Right cardiac atrium (tissue), 5 donors: Measurements from ENCODE around the gene KAZN. TPM values are rescaled to one million over a fixed set of nuclear protein-coding genes. Genes with fewer than 3 reads are reported as not detected.
A peak's percentile ranks its signal among the peaks of the same experiment; 100 is the strongest.

Experiments
- ATAC-seq, 2 donors: fragments of 200-7000 bp; cut with Tn5 transposase; one replicate each; pipeline versions ENCODE4 v1.8.0 to v1.9.1; 2020; ENCODE audit warnings: moderate library complexity in 2 of 2, mild to moderate bottlenecking in 1 of 2
- DNase-seq, 3 donors: peaks; one replicate each; pipeline ENCODE4 v3.0.0-alpha.2; 2020
- H3K27ac ChIP-seq: one replicate; pipeline ENCODE4 v1.5.1; 2013; ENCODE audit warnings: mild to moderate bottlenecking, low read length, control low read depth, moderate library complexity
- H3K27me3 ChIP-seq: one replicate; pipeline ENCODE4 v1.6.1; 2013; ENCODE audit not compliant: control insufficient read depth, insufficient read depth
- H3K4me1 ChIP-seq: one replicate; pipeline ENCODE4 v1.6.1; 2013; ENCODE audit warnings: low read length; ENCODE audit not compliant: control insufficient read depth, insufficient read depth
- H3K4me3 ChIP-seq: one replicate; pipeline ENCODE4 v1.5.1; 2013; ENCODE audit warnings: low read length, control low read depth
- H3K9me3 ChIP-seq: one replicate; pipeline ENCODE4 v1.6.1; 2013; ENCODE audit warnings: low read length; ENCODE audit not compliant: control insufficient read depth
- WGBS: extraction: QIAGEN DNeasy Blood & Tissue Kit; methylation state at CpG from one replicate; pipeline ENCODE4 v1.1.7; 2013; 5-methylcytosine and 5-hydroxymethylcytosine counted together
- intact Hi-C, 4 donors: fragments of 100-400 bp; cut with DNase I; formaldehyde crosslinking; loops; one replicate each; pipeline versions ENCODE4 v1.11.0 to v1.14.0; 2022 to 2023
- polyA plus RNA-seq: library from polyadenylated mRNA; stranded (reverse); fragments of 200-250 nt; gene quantifications from one replicate; pipeline ENCODE4 v1.2.3, GENCODE V29; 2013
- total RNA-seq, 4 donors: library from RNA; stranded (reverse); fragmentation: NEBNext Ultra II Directional; extraction: Animal tissue kit (Norgen Biotek cat#: 25700); gene quantifications; one replicate each; pipeline ENCODE4 v1.2.1, GENCODE V29; 2021
- donor health status: healthy with polysubstance abuse.
- donor health status: DM: no; HTN: yes; CAD: no.
- donor health status: DM: no; HTN: no; CAD: no.
- donor health status: DM: no; HTN: yes; CAD: no; lungs with severe emphysema.
- donor health status: DM: yes; HTN: yes; CAD: no.

Gene KAZN
- total and polyA plus RNA-seq, 5 donors = 3.7 to 14.9 (median 12.7) TPM

- Histone ChIP-seq H3K27ac (no peak overlapping the region), H3K27me3 (no peaks in the 10 kb centered on the region), H3K4me1 (no peaks in the 10 kb centered on the region), H3K4me3 (no peak overlapping the region), H3K9me3 (no peaks in the 10 kb centered on the region)
- 71% methylated on average over 4 of the region's 4 CpGs for WGBS
- DNase-seq (no peak), ATAC-seq (no peak)
- intact Hi-C loops = no loop called here
Measured at GRCh38 chr1:14964711-14965055, 366.2 kb downstream of the KAZN start.

- peak; percentile 62 to 78 (median 68) for DNase-seq
- Histone ChIP-seq H3K9me3 (no peaks in the 10 kb centered on the region), H3K4me1 (peaks cover 3% of the 10 kb centered on the region), H3K27ac (no peak overlapping the region), H3K27me3 (no peaks in the 10 kb centered on the region), H3K4me3 (no peak overlapping the region)
- 57% methylated on average over 15 of the region's 15 CpGs for WGBS
- intact Hi-C loops = no loop called here
- peak; percentile 82 to 86 for ATAC-seq
Measured at GRCh38 chr1:14968251-14968851, 369.9 kb downstream of the KAZN start.

- DNase-seq (no peak), ATAC-seq (peak in 1 of 2 donors; percentile 4)
- H3K4me3 ChIP-seq = no peak overlapping the region
- H3K9me3 ChIP-seq = no peaks in the 10 kb centered on the region
- H3K4me1 ChIP-seq = peaks cover 3% of the 10 kb centered on the region
- no peaks in the 10 kb centered on the region for H3K27me3 ChIP-seq
- 83% methylated on average over 7 of the region's 7 CpGs for WGBS
- intact Hi-C loops = no loop called here
- no peak overlapping the region for H3K27ac ChIP-seq
Measured at GRCh38 chr1:14969006-14969405, 370.5 kb downstream of the KAZN start.

- H3K9me3 ChIP-seq = no peaks in the 10 kb centered on the region
- ATAC-seq = peak; percentile 36 to 72
- H3K4me3 ChIP-seq = no peak overlapping the region
- peak in 2 of 3 donors; percentile 72 to 83 for DNase-seq
- 74% methylated on average over 16 of the region's 16 CpGs for WGBS
- no peaks in the 10 kb centered on the region for H3K27me3 ChIP-seq
- no peak overlapping the region for H3K27ac ChIP-seq
- intact Hi-C loops = no loop called here
- H3K4me1 ChIP-seq = peaks cover 3% of the 10 kb centered on the region
Measured at GRCh38 chr1:14970115-14970798, 371.8 kb downstream of the KAZN start.

GRCh38 chr1:14970799-14971141, 372.3 kb downstream of the KAZN start:
- peaks cover 3% of the 10 kb centered on the region for H3K4me1 ChIP-seq
- no peaks in the 10 kb centered on the region for H3K9me3 ChIP-seq
- intact Hi-C loops = no loop called here
- no peaks in the 10 kb centered on the region for H3K27me3 ChIP-seq
- WGBS = 89% methylated on average over 5 of the region's 5 CpGs
- no peak overlapping the region for H3K4me3 ChIP-seq
- DNase-seq (no peak), ATAC-seq (no peak)
- no peak overlapping the region for H3K27ac ChIP-seq

GRCh38 chr1:14971221-14971620, 372.7 kb downstream of the KAZN start:
- no peak overlapping the region for H3K4me3 ChIP-seq
- intact Hi-C loops = no loop called here

GRCh38 chr1:14972107-14972506, 373.6 kb downstream of the KAZN start:
- Histone ChIP-seq H3K27ac (no peak overlapping the region), H3K27me3 (no peaks in the 10 kb centered on the region), H3K4me3 (no peak overlapping the region), H3K4me1 (peaks cover 3% of the 10 kb centered on the region), H3K9me3 (no peaks in the 10 kb centered on the region)
- intact Hi-C loops = no loop called here
- no peak for ATAC-seq
- 73% methylated on average over 7 of the region's 7 CpGs for WGBS
- DNase-seq = no peak

More at GRCh38 chr1:14971221-14971620, 372.7 kb downstream of the KAZN start:
- no peak for ATAC-seq
- no peaks in the 10 kb centered on the region for H3K27me3 ChIP-seq
- no peak for DNase-seq
- WGBS = 91% methylated on average over 12 of the region's 12 CpGs
- peaks cover 3% of the 10 kb centered on the region for H3K4me1 ChIP-seq
- H3K9me3 ChIP-seq = no peaks in the 10 kb centered on the region
- H3K27ac ChIP-seq = no peak overlapping the region

- peaks cover 3% of the 10 kb centered on the region for H3K4me1 ChIP-seq
- H3K27ac ChIP-seq = no peak overlapping the region
- ATAC-seq (no peak), DNase-seq (no peak)
- intact Hi-C loops = no loop called here
- no peaks in the 10 kb centered on the region for H3K9me3 ChIP-seq
- H3K27me3 ChIP-seq = no peaks in the 10 kb centered on the region
- H3K4me3 ChIP-seq = no peak overlapping the region
- 84% methylated on average over 5 of the region's 5 CpGs for WGBS
Measured at GRCh38 chr1:14973773-14974172, 375.3 kb downstream of the KAZN start.

GRCh38 chr1:14974361-14974760, 375.9 kb downstream of the KAZN start:
- intact Hi-C loops = no loop called here
- H3K9me3 ChIP-seq = no peaks in the 10 kb centered on the region

GRCh38 chr1:14975119-14975518, 376.6 kb downstream of the KAZN start:
- WGBS = 65% methylated on average over 4 of the region's 4 CpGs
- no peaks in the 10 kb centered on the region for H3K9me3 ChIP-seq
- intact Hi-C loops = no loop called here
- no peak overlapping the region for H3K4me3 ChIP-seq
- H3K27me3 ChIP-seq = no peaks in the 10 kb centered on the region
- DNase-seq (no peak), ATAC-seq (peak in 1 of 2 donors; percentile 54)
- H3K4me1 ChIP-seq = peaks cover 3% of the 10 kb centered on the region
- H3K27ac ChIP-seq = no peak overlapping the region

More at GRCh38 chr1:14974361-14974760, 375.9 kb downstream of the KAZN start:
- DNase-seq = no peak
- Histone ChIP-seq H3K27ac (no peak overlapping the region), H3K4me1 (peaks cover 3% of the 10 kb centered on the region), H3K4me3 (no peak overlapping the region), H3K27me3 (no peaks in the 10 kb centered on the region)
- ATAC-seq = no peak
- WGBS = 69% methylated on average over 2 of the region's 2 CpGs

- Histone ChIP-seq H3K9me3 (no peaks in the 10 kb centered on the region), H3K27me3 (no peaks in the 10 kb centered on the region), H3K4me1 (peaks cover 5% of the 10 kb centered on the region), H3K4me3 (no peak overlapping the region), H3K27ac (no peak overlapping the region)
- ATAC-seq (no peak), DNase-seq (peak in 1 of 3 donors; percentile 16)
- WGBS = 90% methylated on average over 13 of the region's 13 CpGs
- intact Hi-C loops = no loop called here
Measured at GRCh38 chr1:14976256-14976655, 377.8 kb downstream of the KAZN start.
